WTC11 (cell line): Measurements from ENCODE around the gene KRTAP5-4. TPM values are rescaled to one million over a fixed set of nuclear protein-coding genes. Genes with fewer than 3 reads are reported as not detected.

ENCODE experiments used
- ATAC-seq: fragments of 200-7000 bp; cut with Tn5 transposase; 2 replicates; pipeline ENCODE4 v1.10.0; 2021; ENCODE audit warnings: mild to moderate bottlenecking, moderate library complexity
- CTCF ChIA-PET: fragments of 300-600 bp; sonication (Branson Sonifier 250); formaldehyde crosslinking; loops from one replicate; lab custom pipeline; 2021; ENCODE audit warnings: antibody characterized with exemption; lab: Charles Lee
- POLR2A ChIA-PET: fragments of 350-600 bp; sonication (Branson Sonifier 250); formaldehyde crosslinking; loops from one replicate; lab custom pipeline; 2021; ENCODE audit warnings: antibody characterized with exemption; lab: Charles Lee
- DNase-seq: peaks from one replicate; pipeline ENCODE4 v3.0.0; 2021; ENCODE audit warnings: low spot score
- H3K27ac Mint-ChIP-seq: 2 replicates; pipeline ENCODE4 v1.8.0; 2021; ENCODE audit warnings: mixed read lengths
- H3K27me3 Mint-ChIP-seq: 2 replicates; pipeline ENCODE4 v1.8.0; 2021; ENCODE audit warnings: low read depth, mild to moderate bottlenecking, moderate library complexity, mixed read lengths
- H3K36me3 Mint-ChIP-seq: 2 replicates; pipeline ENCODE4 v1.8.0; 2021; ENCODE audit warnings: mixed read lengths
- H3K4me1 Mint-ChIP-seq: 2 replicates; pipeline ENCODE4 v1.8.0; 2022; ENCODE audit warnings: mixed read lengths
- H3K4me3 Mint-ChIP-seq: 2 replicates; pipeline ENCODE4 v1.8.0; 2021; ENCODE audit warnings: mild to moderate bottlenecking, moderate library complexity, mixed read lengths
- H3K9me3 Mint-ChIP-seq: 2 replicates; pipeline ENCODE4 v1.8.0; 2021; ENCODE audit warnings: mixed read lengths
- ATF1 ChIP-seq: sonication (generic); formaldehyde crosslinking; IDR thresholded peaks from 2 replicates; pipeline ENCODE4 v1.8.1; 2023; ENCODE audit warnings: mild to moderate bottlenecking, moderate library complexity, missing genetic modification reagents
- CBFB ChIP-seq: sonication (generic); formaldehyde crosslinking; IDR thresholded peaks from 2 replicates; pipeline ENCODE4 v1.8.1; 2022; ENCODE audit warnings: mild to moderate bottlenecking, low read depth, missing genetic modification reagents
- EMX1 ChIP-seq: fragments of 250-450 bp; sonication (Bioruptor Pico); IDR thresholded peaks from 2 replicates; pipeline ENCODE4 v1.8.0; 2021; ENCODE audit warnings: mild to moderate bottlenecking
- ESRRA ChIP-seq: sonication (generic); formaldehyde crosslinking; IDR thresholded peaks from 2 replicates; pipeline ENCODE4 v1.8.1; 2022; ENCODE audit warnings: mild to moderate bottlenecking, missing genetic modification reagents, borderline replicate concordance
- JAZF1 ChIP-seq: fragments of 250-450 bp; sonication (Bioruptor Pico); IDR thresholded peaks from 2 replicates; pipeline ENCODE4 v1.9.0; 2021; ENCODE audit warnings: moderate library complexity, mild to moderate bottlenecking, inconsistent platforms
- KAT7 ChIP-seq: sonication (generic); formaldehyde crosslinking; IDR thresholded peaks from 2 replicates; pipeline ENCODE4 v1.8.1; 2023; ENCODE audit warnings: missing genetic modification reagents, mild to moderate bottlenecking, borderline replicate concordance
- MYBL2 ChIP-seq: sonication (generic); formaldehyde crosslinking; IDR thresholded peaks from 2 replicates; pipeline ENCODE4 v1.8.1; 2023; ENCODE audit warnings: mild to moderate bottlenecking, moderate library complexity, missing genetic modification reagents
- NFATC4 ChIP-seq: fragments of 250-450 bp; sonication (Bioruptor Pico); IDR thresholded peaks from 2 replicates; pipeline ENCODE4 v1.9.0; 2021; ENCODE audit warnings: mild to moderate bottlenecking
- RELA ChIP-seq: sonication (generic); formaldehyde crosslinking; IDR thresholded peaks from 2 replicates; pipeline ENCODE4 v1.8.1; 2022; ENCODE audit warnings: missing genetic modification reagents, mild to moderate bottlenecking, borderline replicate concordance
- ZNF232 ChIP-seq: sonication (generic); formaldehyde crosslinking; IDR thresholded peaks from 2 replicates; pipeline ENCODE4 v1.8.0; 2022; ENCODE audit warnings: mild to moderate bottlenecking, missing genetic modification reagents
- ZNF263 ChIP-seq: sonication (generic); formaldehyde crosslinking; IDR thresholded peaks from 2 replicates; pipeline ENCODE4 v1.8.1; 2022; ENCODE audit warnings: low read depth, mild to moderate bottlenecking, moderate library complexity, missing genetic modification reagents
- ZNF423 ChIP-seq: fragments of 250-450 bp; sonication (Bioruptor Pico); IDR thresholded peaks from 2 replicates; pipeline ENCODE4 v2.1.2; 2022; ENCODE audit warnings: mild to moderate bottlenecking, moderate library complexity
- total RNA-seq: library from RNA; stranded (reverse); gene quantifications from 3 replicates; pipeline ENCODE4 v1.2.3, GENCODE V29; 2021
- TF ChIP-seq, protein P1 (sequence below): fragments of 250-450 bp; sonication (Bioruptor Pico); IDR thresholded peaks from 2 replicates; pipeline ENCODE4 v1.8.0; 2021; ENCODE audit warnings: mild to moderate bottlenecking
- TF ChIP-seq, protein P2 (sequence below): fragments of 200-600 bp; IDR thresholded peaks from 2 replicates; pipeline ENCODE4 v1.8.0; 2022; ENCODE audit warnings: antibody characterized with exemption
- TF ChIP-seq, protein P3 (sequence below): sonication (generic); formaldehyde crosslinking; conservative IDR thresholded peaks from 2 replicates; pipeline ENCODE4 v1.8.1; 2023; ENCODE audit warnings: mild to moderate bottlenecking, low read depth, missing genetic modification reagents, moderate library complexity
- TF ChIP-seq, protein P4 (sequence below): fragments of 250-450 bp; sonication (Bioruptor Pico); IDR thresholded peaks from 2 replicates; pipeline ENCODE4 v1.9.0; 2021; ENCODE audit warnings: mild to moderate bottlenecking
- TF ChIP-seq, protein P5 (sequence below): fragments of 250-450 bp; sonication (Bioruptor Pico); IDR thresholded peaks from 2 replicates; pipeline ENCODE4 v1.9.0; 2021; ENCODE audit warnings: mild to moderate bottlenecking, borderline replicate concordance
- TF ChIP-seq, protein P6 (sequence below): sonication (generic); formaldehyde crosslinking; IDR thresholded peaks from 2 replicates; pipeline ENCODE4 v1.8.0; 2023; ENCODE audit warnings: mild to moderate bottlenecking, missing genetic modification reagents

The KRTAP5-4 gene
- total RNA-seq, 1 experiment from 2014 or later: not detected

DNA sequence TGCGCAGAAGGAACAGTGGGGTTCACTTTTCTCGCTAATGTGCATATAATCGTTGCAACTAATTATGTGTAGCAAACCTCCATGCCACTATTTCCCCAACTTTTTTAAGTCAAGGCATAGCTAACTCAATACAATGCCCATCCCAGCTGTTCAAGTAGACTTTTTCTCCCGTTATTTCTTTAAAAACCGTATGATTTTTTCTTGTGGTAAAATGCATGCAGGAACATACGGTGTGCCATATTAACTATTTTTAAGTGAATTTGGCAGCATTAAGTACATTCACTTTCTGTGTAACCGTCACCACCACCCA lies 47.0 kb downstream of the KRTAP5-4 start:
- TF ChIP-seq, protein P1, sequence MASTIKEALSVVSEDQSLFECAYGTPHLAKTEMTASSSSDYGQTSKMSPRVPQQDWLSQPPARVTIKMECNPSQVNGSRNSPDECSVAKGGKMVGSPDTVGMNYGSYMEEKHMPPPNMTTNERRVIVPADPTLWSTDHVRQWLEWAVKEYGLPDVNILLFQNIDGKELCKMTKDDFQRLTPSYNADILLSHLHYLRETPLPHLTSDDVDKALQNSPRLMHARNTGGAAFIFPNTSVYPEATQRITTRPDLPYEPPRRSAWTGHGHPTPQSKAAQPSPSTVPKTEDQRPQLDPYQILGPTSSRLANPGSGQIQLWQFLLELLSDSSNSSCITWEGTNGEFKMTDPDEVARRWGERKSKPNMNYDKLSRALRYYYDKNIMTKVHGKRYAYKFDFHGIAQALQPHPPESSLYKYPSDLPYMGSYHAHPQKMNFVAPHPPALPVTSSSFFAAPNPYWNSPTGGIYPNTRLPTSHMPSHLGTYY (CRISPR knock-in tag): no peak
- TF ChIP-seq, protein P2, sequence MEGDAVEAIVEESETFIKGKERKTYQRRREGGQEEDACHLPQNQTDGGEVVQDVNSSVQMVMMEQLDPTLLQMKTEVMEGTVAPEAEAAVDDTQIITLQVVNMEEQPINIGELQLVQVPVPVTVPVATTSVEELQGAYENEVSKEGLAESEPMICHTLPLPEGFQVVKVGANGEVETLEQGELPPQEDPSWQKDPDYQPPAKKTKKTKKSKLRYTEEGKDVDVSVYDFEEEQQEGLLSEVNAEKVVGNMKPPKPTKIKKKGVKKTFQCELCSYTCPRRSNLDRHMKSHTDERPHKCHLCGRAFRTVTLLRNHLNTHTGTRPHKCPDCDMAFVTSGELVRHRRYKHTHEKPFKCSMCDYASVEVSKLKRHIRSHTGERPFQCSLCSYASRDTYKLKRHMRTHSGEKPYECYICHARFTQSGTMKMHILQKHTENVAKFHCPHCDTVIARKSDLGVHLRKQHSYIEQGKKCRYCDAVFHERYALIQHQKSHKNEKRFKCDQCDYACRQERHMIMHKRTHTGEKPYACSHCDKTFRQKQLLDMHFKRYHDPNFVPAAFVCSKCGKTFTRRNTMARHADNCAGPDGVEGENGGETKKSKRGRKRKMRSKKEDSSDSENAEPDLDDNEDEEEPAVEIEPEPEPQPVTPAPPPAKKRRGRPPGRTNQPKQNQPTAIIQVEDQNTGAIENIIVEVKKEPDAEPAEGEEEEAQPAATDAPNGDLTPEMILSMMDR: peak; percentile 9; the same call in 1 of the 2 replicates
- Mint-ChIP-seq H3K9me3 (peaks cover 13% of the 10 kb centered on the region), H3K27me3 (peaks cover 62% of the 10 kb centered on the region), H3K27ac (no peak overlapping the region), H3K4me3 (peak overlapping the region; percentile 35), H3K4me1 (no peaks in the 10 kb centered on the region), H3K36me3 (peaks cover 3% of the 10 kb centered on the region; the same call in 1 of the 2 replicates)
- ChIA-PET POLR2A (interaction anchor here (1.0 to 2.8 kb wide), 3 partner anchors 16 to 52 kb away, joined by 3 to 24 read pairs (median 16); no protein-coding TSS in a partner anchor), CTCF (interaction anchor here (0.5 to 14.8 kb wide), 34 partner anchors 10 to 391 kb away, joined by 3 to 457 read pairs (median 6); partner anchors contain the start of genes CTSD, KRTAP5-2 and KRTAP5-5)
- ATAC-seq (no peak), DNase-seq (no peak)

DNA sequence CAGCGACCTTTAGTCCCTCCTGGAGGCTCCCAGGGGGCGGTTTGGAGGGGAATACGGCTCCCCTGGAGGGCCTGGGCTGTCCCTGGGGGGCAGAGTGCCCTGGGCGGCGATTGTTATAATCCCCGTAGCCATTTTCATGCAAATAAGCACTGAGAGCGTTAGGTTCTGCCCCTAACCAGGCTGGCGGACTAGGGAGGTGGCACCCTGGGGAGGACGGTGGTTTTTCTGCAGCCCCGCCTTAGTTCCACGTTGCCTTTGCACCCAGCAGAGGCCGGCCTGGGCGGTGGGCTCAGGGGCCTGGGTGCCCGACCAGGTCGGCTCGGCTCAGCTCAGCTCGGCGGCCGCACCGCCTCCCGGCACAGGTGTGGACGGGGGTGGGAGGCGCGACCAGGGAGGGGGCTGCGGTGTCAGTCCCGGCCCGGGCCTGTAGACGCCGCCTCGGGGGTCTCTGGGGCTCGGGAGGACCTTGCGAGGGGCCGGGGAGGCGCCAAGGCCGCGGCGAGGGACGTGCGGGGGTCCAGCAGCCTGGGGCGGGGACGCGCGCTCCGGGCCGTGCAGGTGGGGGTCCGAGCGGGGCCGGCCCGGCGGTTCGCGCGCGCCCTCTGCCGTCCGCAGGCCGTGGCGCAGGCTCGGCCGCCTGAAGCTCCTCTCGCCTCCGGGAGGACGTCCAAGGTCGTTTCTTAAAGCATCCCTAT lies 47.6 kb downstream of the KRTAP5-4 start:
- Mint-ChIP-seq H3K4me3 (peak overlapping the region; percentile 48), H3K4me1 (peaks cover 2% of the 10 kb centered on the region; the same call in 1 of the 2 replicates), H3K36me3 (peaks cover 3% of the 10 kb centered on the region; the same call in 1 of the 2 replicates), H3K9me3 (peaks cover 13% of the 10 kb centered on the region), H3K27ac (no peak overlapping the region), H3K27me3 (peaks cover 67% of the 10 kb centered on the region)
- ATAC-seq (peak; percentile 58), DNase-seq (peak; percentile 66)
- ChIA-PET CTCF (interaction anchor here (0.5 to 14.8 kb wide), 39 partner anchors 8 to 392 kb away, joined by 3 to 457 read pairs (median 5); partner anchors contain the start of genes CTSD, KRTAP5-2 and KRTAP5-5), POLR2A (interaction anchor here (1.0 to 2.8 kb wide), 3 partner anchors 15 to 53 kb away, joined by 3 to 24 read pairs (median 16); no protein-coding TSS in a partner anchor)
- TF ChIP-seq ZNF423 (peak; percentile 93), CBFB (CRISPR knock-in tag) (no peak), MYBL2 (no peak), ATF1 (CRISPR knock-in tag) (no peak), KAT7 (CRISPR knock-in tag) (0 out of 2 replicates have a peak, but pooled peaks have one; percentile 36), ESRRA (CRISPR knock-in tag) (no peak), NFATC4 (CRISPR knock-in tag) (no peak), JAZF1 (CRISPR knock-in tag) (no peak), ZNF263 (CRISPR knock-in tag) (no peak), RELA (no peak), EMX1 (no peak), ZNF232 (CRISPR knock-in tag) (no peak)
- TF ChIP-seq, protein P3, sequence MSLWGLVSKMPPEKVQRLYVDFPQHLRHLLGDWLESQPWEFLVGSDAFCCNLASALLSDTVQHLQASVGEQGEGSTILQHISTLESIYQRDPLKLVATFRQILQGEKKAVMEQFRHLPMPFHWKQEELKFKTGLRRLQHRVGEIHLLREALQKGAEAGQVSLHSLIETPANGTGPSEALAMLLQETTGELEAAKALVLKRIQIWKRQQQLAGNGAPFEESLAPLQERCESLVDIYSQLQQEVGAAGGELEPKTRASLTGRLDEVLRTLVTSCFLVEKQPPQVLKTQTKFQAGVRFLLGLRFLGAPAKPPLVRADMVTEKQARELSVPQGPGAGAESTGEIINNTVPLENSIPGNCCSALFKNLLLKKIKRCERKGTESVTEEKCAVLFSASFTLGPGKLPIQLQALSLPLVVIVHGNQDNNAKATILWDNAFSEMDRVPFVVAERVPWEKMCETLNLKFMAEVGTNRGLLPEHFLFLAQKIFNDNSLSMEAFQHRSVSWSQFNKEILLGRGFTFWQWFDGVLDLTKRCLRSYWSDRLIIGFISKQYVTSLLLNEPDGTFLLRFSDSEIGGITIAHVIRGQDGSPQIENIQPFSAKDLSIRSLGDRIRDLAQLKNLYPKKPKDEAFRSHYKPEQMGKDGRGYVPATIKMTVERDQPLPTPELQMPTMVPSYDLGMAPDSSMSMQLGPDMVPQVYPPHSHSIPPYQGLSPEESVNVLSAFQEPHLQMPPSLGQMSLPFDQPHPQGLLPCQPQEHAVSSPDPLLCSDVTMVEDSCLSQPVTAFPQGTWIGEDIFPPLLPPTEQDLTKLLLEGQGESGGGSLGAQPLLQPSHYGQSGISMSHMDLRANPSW (CRISPR knock-in tag): no peak
- TF ChIP-seq, protein P4, sequence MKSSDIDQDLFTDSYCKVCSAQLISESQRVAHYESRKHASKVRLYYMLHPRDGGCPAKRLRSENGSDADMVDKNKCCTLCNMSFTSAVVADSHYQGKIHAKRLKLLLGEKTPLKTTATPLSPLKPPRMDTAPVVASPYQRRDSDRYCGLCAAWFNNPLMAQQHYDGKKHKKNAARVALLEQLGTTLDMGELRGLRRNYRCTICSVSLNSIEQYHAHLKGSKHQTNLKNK: no peak
- TF ChIP-seq, protein P5, sequence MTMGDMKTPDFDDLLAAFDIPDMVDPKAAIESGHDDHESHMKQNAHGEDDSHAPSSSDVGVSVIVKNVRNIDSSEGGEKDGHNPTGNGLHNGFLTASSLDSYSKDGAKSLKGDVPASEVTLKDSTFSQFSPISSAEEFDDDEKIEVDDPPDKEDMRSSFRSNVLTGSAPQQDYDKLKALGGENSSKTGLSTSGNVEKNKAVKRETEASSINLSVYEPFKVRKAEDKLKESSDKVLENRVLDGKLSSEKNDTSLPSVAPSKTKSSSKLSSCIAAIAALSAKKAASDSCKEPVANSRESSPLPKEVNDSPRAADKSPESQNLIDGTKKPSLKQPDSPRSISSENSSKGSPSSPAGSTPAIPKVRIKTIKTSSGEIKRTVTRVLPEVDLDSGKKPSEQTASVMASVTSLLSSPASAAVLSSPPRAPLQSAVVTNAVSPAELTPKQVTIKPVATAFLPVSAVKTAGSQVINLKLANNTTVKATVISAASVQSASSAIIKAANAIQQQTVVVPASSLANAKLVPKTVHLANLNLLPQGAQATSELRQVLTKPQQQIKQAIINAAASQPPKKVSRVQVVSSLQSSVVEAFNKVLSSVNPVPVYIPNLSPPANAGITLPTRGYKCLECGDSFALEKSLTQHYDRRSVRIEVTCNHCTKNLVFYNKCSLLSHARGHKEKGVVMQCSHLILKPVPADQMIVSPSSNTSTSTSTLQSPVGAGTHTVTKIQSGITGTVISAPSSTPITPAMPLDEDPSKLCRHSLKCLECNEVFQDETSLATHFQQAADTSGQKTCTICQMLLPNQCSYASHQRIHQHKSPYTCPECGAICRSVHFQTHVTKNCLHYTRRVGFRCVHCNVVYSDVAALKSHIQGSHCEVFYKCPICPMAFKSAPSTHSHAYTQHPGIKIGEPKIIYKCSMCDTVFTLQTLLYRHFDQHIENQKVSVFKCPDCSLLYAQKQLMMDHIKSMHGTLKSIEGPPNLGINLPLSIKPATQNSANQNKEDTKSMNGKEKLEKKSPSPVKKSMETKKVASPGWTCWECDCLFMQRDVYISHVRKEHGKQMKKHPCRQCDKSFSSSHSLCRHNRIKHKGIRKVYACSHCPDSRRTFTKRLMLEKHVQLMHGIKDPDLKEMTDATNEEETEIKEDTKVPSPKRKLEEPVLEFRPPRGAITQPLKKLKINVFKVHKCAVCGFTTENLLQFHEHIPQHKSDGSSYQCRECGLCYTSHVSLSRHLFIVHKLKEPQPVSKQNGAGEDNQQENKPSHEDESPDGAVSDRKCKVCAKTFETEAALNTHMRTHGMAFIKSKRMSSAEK: no peak
- TF ChIP-seq, protein P6, sequence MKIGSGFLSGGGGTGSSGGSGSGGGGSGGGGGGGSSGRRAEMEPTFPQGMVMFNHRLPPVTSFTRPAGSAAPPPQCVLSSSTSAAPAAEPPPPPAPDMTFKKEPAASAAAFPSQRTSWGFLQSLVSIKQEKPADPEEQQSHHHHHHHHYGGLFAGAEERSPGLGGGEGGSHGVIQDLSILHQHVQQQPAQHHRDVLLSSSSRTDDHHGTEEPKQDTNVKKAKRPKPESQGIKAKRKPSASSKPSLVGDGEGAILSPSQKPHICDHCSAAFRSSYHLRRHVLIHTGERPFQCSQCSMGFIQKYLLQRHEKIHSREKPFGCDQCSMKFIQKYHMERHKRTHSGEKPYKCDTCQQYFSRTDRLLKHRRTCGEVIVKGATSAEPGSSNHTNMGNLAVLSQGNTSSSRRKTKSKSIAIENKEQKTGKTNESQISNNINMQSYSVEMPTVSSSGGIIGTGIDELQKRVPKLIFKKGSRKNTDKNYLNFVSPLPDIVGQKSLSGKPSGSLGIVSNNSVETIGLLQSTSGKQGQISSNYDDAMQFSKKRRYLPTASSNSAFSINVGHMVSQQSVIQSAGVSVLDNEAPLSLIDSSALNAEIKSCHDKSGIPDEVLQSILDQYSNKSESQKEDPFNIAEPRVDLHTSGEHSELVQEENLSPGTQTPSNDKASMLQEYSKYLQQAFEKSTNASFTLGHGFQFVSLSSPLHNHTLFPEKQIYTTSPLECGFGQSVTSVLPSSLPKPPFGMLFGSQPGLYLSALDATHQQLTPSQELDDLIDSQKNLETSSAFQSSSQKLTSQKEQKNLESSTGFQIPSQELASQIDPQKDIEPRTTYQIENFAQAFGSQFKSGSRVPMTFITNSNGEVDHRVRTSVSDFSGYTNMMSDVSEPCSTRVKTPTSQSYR: no peak
